ENCODE data around the gene ACOXL.
"Not testable (repeated sequence)": the region's sequence is repeated elsewhere in the genome, so short reads cannot be mapped to it uniquely, and the experiment has no call there.

Gene ACOXL

DNA sequence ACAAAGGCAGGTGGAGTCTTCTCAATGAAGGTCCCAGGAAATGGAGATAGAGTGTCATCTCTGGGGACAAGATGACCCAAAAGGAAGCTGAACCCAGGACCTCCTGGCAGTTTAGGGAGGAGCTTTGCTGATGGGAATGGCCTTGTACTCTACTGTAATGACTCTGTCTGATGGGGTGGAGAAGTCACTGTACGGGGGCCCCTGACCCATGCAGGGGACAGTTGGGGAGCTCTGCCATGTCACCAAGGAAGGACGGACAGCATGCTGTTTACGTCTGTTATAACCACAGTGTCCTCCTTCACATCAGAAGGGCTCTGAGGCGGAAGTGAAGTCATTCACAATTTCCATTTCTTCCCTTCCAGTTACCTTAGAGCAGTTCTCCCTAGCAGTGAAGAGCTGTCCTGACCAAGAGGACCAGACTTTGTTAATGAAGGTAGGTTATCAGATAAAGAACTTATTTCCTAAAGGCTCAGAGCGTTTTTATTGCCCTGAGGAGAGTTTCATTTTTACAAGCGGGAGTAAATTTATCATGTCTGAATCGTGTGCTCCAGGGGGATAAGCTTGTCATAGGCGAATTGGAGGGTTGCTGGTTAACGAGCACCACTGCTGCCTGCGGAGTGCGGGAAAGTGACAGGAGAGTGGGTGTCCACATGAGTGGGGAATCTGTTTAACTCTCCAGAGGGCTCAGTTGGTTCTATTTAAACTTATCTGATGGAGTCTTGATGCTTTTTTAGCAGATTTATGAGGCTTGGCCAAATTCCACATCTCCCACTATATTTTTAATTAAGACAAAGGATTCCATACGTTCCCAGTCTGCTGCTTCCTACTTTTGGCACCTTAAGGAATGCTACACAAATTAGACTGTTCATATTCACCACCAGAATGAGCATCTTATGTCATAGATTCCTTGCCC, 316.7 kb downstream of the ACOXL start:
- DNase-seq: no peak

DNA sequence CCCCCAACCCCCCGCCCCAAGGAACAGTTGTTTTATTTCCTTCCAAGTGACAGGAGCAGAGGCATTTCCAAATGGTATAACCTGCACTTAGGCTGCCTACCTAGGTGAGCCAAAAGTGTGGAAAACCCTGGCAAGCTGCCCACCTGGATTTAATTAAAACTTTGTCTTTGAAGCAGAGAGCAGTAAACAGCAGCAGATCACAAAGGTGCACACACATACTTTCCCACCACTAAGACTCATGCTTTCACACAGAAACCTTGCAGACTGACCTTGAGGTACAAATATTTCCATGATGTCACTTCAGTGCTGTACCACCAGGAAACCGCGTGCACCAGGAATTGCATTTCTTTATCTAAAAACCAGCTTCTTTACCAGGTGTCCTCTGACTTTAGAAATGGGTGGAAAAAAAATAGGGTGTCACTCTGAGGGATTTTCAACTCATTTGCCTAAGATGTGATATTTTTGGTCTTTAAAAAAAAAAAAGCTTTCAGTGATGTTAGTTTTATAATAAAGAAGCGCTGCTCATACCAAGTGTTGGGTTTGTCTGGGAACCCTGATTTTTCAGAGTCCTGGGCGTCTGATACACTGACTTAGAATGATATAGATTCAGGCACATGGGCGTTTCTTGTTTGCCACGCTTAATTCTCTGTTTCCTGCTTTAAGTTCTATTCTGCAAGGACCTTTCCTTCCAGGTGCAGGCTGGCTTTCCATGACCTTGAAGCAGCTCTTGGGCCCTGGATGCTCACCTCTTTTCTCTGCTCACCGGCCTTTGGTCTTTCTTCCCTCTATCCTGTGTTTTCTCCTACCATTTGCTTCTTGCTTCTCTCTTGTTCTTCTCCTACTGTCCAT, 317.6 kb downstream of the ACOXL start:
- DNase-seq: no peak

DNA sequence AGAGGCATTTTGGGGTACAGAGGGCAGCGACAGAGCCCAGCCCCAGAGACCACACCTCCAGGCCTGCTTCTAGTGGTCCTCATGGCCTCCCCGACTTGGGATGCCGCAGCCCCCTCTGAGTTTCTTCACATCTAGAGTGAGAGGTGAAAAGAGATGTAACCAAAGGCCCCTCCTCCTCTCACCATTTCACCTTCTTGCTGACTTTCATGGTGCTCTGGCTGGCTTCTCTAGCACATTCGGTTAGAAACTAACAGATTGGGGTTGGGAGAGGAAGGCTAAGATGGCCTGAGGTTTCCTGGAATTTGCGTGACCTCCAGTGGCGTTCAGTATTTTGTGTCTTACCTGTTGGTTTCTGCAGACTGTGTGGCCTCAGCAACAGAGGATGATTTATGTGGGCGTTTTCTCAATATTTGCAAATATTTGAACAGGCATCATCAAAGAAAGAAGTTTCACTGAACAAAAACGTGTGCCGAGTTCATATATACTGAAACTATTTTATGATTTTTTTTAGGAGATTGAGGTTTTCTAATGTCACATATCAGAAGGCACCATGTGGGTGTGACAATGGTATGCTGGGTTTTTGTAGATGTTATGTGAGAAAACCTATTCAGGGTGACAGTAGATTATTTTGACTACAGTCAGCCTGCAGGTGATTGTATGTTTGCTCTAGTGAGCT, 318.5 kb downstream of the ACOXL start:
- no peak for DNase-seq

DNA sequence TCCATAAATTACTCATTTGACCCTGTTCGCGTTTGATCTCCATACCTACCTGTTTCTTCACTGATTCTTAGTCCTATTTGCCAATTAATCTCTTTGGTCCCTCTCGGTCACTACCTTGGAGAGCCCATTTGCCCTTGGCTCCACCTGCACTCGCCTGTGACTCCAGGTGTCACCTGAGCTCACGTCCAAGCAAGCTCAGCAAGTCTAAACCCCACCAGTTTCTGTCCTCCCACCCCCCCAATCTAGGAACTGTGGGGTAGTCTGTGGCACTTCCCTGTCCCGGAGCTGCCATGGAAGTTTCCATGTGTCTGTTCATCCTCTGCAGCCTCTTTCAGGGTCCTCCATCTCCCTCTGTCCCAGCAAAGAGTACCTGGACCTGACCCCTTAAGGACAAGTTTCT, 320.2 kb downstream of the ACOXL start:
- no peak for DNase-seq

DNA sequence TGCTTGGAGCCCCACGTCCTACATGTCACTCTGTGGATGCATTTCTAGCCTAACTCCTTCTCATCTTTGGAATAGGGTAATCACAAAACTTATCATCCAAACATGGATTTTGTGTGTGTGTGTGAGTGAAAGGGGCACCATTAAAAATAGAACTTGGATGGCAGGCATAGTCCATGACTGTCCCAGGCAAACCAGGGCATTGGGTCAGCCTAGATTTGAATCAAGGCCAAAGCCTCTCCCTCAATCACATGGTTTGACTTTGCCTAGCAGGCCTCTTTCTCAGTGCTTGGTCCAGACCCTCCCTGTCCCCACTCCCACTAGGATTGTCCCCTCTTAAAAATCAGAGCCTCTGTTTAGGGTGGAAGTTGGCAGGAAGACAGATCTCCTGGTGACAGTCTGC, 320.9 kb downstream of the ACOXL start:
- DNase-seq: no peak

DNA sequence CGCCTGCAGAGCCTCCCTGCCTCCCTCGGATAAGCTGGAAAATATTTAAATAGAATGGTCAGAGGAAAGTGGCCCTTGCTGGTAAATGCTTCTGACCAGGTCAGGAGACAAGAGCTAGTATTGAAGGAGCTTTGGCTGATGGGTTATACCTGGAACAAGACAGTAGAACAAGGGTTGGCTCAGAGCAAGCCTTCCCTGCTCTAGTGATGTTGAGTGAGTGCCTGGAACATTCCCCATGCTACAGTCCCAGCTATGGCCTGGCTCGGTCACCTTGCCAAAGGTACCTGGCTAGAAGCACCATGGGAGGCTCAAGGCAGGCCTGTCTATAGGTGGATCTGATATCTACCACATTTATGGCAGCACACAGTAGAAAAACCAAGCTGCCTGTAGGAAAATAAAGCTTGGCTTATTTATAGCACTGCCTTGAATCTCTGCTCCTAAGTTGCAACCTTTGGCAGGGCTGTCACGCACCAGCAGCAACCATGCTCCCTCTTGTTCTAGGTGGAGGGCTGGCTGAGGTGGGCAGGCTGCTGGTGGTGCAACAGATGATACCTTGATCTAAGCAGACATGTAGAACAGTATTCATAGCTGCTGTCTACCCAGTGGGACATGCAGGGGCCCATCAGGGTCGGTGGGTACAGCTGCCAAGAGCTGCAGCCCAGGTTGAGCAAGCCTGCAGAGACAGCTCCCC, 321.6 kb downstream of the ACOXL start:
- DNase-seq: no peak

DNA sequence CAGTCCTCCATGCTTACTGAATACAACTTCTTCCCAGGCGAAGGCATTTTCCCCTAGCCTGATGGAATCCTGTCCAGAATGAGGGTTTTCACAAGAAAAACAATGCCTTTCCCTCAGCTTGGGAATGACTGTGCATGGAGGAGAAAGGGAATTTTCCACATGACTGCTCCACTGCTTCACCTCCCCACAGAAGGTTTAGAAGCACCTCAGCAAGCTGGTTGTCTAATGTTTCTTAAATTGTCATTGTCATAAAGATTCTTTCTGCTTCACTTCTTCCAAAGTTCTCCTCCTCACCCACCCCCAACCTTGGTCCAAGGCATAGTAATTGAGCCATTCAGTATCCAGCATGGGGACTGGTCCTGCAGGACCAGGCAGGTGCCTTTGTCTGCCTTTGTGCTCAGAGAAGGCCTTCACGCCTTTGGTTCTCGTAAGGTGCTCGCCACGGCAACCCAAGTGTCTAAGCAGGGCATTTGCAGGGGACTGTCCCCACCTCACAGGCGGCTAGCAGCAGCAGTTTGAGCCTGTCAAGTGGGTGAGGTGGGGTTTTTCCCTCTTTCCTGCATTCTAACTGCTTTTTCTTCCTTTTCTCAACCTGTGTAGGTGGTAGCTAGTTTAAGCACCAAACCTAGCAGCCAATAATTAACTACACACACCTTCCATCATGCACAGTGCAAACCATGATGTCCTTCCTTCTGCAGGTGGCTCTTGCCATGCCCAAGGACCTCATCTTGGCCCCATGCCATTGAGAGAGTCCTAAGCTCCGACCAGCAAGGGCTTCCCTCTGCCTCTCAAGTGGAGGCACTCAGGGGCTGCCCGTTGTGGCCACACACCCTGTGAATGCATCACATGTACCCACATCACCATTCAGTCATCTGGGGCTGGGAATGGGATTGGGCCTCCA, 322.7 kb downstream of the ACOXL start:
- DNase-seq: peak; percentile 78

DNA sequence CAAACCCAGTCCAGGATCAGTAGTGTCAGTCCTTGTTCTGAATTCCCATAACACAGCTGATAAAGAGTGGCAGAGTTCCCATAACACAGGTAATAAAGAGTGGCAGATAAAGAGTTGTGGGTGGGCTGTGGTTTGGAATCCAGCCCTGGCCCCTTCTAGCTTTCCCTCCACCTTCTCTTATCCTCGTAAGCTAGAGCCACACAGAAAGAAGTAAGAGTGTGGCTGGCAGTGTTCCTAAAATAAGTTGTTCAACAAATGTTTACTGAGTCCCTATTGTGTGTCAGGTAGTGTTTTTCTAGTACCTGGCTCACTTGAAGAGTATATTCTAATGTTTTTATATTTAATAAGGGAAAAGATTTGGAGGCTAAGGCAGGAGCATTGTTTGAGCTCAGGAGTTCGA, 323.4 kb downstream of the ACOXL start:
- peak; percentile 78 for DNase-seq

DNA sequence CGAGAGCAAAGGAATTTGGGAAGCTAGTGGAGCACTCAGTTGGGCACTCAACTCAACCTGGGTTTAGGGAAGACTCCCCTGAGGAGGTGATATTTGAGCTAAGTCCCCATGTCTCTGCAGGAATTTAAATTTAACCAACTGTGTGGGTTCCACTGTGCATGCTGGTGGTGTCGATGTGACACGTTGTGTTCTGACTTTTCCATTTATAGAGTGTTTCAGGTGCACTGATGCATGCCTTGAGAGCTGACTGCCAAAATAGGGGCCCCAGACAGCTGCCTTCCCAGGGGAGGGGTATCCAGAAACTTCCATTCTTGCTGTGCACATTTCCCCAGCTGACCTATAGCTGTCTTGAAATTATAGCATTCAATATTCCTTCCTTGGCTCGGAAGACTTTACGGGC, 324.7 kb downstream of the ACOXL start:
- no peak for DNase-seq

DNA sequence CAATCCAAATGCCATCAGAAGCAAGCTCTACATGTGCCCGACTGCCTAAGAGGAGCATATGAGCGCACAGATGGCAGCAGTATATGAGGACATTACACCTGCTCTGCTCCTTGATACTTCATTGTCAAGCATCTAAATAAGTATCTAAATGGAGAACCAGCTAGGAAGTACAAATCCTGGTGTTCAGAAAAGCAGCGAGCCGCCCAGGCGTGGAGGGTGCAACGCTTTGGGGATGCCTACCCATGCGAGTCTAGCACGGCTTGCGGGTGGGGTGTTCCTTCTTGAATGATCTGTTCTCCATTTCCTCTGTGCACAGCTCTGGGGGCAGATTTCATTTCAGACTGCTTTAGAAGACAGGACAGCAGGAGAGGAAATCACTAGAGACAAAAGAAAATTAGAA, 325.3 kb downstream of the ACOXL start:
- DNase-seq: no peak

DNA sequence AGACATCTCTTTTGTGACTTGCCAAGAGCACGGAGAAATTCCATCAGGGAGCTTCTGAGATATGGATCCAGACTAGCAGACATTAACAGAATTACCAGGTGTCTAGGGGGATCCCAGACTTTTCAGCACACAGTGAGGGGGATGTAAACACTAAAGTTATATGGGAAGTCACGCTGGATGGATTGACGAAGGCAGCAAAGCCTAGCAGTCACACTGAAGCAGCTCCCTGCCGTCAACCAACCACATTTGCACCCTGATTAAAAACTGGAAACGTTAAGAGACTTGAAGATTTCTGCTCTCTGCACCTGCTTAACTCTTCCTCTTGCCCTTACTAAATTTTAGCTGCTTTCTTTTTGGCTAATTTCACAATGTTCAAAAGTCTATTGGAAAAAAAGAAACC, 325.9 kb downstream of the ACOXL start:
- DNase-seq: no peak

DNA sequence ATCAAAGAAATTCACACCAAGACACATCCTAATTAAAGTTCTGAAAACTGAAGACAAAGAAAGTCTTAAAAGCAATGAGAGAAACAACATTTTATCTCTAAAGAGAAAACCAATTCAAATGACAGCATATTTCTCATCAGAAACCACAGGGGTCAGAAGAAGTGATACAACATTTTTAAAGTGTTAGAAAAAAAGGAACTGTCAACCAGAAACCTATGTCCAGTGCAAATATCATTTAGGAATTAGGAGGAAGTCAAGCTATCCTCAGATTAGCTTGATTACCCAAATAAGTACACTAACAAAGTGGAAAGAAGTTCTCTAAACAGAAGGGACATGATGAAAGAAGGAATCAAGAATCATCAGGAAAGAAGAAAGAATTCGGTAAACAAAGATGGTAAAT, 328.8 kb downstream of the ACOXL start:
- no peak for DNase-seq

DNA sequence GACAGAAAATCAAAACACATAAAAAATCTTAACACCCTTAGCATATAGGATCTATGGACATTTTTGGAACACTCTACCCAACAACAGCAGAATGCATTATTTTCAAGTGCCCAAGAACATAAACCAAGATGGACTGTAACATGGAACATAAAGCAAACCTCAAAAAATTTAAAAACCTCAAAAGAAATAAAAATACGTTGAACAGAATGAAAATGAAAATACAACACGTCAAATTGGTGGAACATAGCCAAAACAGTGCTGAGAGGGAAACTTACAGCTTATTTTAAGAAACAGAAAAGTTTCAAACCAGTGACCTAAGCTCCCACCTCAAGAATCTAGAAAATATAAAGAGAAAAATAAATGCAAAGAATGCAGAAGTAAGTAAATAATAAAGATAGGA, 330.0 kb downstream of the ACOXL start:
- DNase-seq: no peak

DNA sequence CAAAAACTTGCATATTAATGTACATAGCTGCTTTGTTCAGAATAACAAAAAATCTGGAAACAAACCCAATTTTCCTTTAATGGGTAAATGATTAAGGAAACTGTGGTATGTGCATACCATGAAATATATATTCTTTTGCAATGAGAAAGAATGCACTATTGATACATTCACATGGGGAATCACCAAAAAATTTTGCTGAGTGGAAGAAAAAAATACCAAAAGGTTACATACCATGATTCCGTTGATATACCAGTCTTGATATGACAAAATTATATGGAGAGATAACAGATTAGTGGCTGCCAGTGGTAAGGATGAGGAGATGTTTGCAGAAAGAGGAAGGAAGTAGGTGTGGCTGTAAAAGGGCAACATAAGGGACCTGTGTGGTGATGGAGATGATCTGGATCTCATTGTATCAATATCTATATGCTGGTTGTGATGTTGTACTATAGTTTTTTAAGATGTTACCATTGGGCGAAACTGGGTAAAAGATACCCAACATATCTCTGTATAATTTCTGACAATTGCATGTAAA, 333.8 kb downstream of the ACOXL start:
- no peak for DNase-seq

DNA sequence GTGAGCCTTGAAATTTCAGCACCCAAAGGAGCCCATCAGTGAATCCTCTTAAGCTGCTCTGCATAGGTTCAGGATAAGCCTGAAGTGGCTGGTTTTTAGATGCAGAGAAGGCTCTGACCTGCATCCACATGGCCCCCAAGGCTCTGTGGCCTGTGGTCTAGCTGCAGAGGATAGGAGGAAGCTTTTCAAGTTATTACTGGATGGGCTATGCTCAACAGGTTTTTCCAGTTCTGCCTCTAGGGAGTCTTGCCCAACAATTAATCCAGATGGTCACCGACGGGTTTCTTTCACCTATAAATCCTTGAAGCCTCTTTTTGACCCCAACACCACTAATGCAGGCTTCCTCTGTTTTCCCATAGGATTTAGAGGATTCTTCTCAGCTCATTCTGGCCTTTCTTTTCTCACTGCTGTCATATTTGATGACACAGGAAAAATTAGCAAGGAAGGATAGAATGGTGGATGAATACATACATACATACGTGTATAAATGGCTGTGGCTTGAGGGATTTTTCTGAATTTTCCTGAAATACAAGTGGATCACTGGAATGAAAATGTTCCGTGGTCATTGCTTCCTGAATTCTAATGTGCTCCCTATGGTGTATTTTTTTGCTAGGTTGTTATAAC, 336.2 kb downstream of the ACOXL start:
- peak; percentile 39 for DNase-seq

DNA sequence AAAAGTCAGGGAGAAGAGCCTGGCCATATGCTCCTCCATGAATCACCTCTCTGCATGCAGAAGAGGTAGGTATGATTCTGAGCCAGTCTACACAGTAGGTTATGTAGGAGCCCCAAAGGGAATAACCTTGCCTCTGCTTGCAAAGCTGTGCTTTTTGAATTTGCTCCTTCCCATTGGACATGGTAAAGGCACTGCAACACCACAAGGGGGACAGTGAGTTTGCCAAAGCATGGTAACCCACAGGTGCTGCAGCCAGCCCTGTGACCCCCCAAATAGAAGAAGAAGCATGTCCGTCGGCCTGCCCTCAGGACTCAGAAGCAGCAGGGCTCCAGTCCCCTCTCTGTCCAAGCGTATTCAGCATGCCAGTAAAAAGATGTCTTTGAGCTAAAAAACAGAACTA, 337.3 kb downstream of the ACOXL start:
- no peak for DNase-seq

DNA sequence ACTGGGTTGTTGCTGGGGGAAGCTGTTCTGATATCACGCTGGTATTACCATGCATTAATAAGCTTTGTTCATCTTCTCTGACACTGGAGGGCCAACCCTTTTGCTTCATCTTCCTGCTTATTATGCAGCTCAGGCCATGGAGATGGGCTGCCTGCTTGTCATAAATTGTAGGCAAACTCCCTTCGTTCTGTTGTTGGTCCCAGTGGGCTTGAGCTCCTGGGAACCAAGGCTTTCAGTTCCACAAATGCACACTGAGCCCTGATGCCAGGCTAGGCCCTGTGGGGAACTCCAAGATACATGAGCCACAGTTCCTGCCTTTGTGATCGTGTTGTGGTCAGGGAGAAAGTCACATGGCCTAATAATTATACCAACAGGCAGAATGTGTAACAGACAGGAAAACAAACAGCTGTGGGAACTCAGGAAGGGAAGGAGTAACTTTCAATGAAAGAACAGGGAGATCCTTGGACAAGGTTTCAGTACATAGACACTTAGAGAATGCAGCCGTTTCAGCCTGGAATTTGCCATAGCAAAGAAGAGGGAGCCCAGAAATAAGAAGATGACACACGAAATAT, 339.3 kb downstream of the ACOXL start:
- no peak for DNase-seq

DNA sequence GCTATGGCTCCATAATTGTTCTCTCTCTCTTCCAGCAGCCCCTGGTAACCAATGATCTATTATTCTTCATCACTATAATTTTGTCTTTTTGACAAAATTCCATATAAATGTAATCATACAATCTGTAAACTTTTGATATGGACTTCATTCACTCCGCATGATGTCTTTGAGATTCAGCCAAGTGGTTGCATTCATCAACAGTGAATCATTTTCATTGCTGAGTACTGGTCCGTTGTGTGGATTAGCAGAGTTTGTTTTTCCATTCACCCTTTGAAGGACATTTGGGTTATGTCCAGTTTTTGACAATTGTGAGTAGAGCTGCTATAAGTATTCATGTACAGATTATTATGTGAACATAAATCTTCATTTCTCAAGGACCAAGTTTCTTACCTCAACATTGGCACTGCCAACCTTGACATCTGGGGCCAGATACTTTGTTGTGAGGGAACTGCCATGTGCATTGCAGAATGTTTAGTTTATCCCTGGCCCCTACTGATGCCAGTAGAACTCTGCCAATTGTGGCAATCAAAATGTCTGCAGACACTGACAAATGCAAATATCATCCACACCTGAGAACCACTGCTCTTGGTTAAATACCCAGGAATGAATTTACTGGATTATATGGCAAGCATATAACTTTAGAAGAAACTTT, 340.0 kb downstream of the ACOXL start:
- peak; percentile 5 for DNase-seq

DNA sequence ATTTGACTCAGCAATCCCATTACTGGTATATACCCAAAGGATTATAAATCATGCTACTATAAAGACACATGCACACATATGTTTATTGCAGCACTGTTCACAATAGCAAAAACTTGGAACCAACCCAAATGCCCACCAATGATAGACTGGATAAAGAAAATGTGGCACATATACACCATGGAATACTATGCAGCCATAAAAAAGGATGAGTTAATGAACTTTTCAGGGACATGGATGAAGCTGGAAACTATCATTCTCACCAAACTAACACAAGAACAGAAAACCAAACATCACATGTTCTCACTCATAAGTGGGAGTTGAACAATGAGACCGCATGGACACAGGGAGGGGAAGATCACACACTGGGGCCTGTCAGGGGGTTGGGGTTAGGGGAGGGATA, 350.3 kb downstream of the ACOXL start:
- DNase-seq: not testable (repeated sequence)

DNA sequence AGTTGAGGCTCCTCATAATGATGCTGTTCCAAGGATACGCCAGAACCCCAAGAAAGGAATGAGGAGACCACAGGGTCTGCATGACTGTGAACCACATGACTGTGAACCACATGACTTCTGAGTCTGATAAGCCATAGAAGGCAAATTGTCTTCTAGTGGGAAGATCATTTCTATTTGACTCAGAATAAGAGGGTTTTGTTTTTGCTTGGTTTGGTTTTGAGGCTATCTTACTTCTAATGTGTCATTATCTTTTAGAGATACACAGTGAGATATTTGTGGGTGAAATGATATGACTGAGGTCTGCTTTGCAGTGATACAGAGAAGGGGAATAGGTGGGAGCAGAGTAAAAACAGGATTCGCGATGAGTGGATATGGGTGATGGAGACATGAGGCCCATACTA, 359.4 kb downstream of the ACOXL start:
- no peak for DNase-seq
